HepG2 (cell line): ENCODE results near the gene CMIP. TPM values are rescaled to one million over a fixed set of nuclear protein-coding genes. Genes with fewer than 3 reads are reported as not detected.
A peak's percentile ranks its signal among the peaks of the same experiment; 100 is the strongest.

Source experiments
- ATAC-seq: fragments of 200-7000 bp; cut with Tn5 transposase; 3 replicates; pipeline ENCODE4 v1.9.1; 2020; ENCODE audit warnings: mild to moderate bottlenecking, moderate library complexity
- BruUV-seq: library from RNA; stranded (reverse); fragments of 400-500 nt; replicated peaks from 2 replicates; lab custom pipeline; 2021; lab: Mats Ljungman, UMichigan
- CTCF ChIA-PET: fragments of 300-600 bp; formaldehyde crosslinking; extraction: SDS; loops from one replicate; lab custom pipeline; 2021; ENCODE audit warnings: low total read pairs, inconsistent platforms, low intra/inter-chr PET ratio; lab: Yijun Ruan, JAX
- POLR2A ChIA-PET: fragments of 350-600 bp; sonication (Branson Sonifier 250); formaldehyde crosslinking; loops from one replicate; lab custom pipeline; 2020; ENCODE audit warnings: antibody characterized with exemption, inconsistent platforms; lab: Yijun Ruan, JAX
- DNase-seq: peaks from one replicate; pipeline ENCODE4 v3.0.0-alpha.2; 2015; ENCODE audit warnings: low spot score
- FAIRE-seq: peaks from 3 replicates; lab custom pipeline; 2011; peaks lifted over from hg19 to GRCh38; lab: Jason Lieb, UNC
- H2AFZ ChIP-seq: one replicate; pipeline ENCODE4 v1.6.1; 2011; ENCODE audit warnings: low read length, inconsistent platforms
- H3K27ac ChIP-seq: fragments of 300-600 bp; 3 replicates; pipeline ENCODE4 v1.8.0; 2011; ENCODE audit warnings: mixed run types, mild to moderate bottlenecking, mixed read lengths, low read length, inconsistent platforms; ENCODE audit not compliant: insufficient read depth; ENCODE audit errors: extremely low read length
- H3K27me3 ChIP-seq, 2 experiments: fragments of 200-600 bp in 1 of 2; 2 replicates in 1 of 2; 3 replicates in 1 of 2; pipeline versions ENCODE4 v1.6.0 to v1.8.0; 2011; ENCODE audit warnings: low read length in 2 of 2, mild to moderate bottlenecking in 2 of 2, moderate library complexity in 2 of 2, inconsistent platforms in 1 of 2; ENCODE audit not compliant: insufficient read depth in 2 of 2, control insufficient read depth in 1 of 2
- H3K36me3 ChIP-seq, 2 experiments: fragments of 200-600 bp in 1 of 2; replicated peaks in 1 of 2; 2 replicates in 1 of 2; 3 replicates in 1 of 2; pipeline versions ENCODE4 v1.5.1 to v1.8.0; 2011; ENCODE audit warnings: low read length in 2 of 2, inconsistent platforms in 1 of 2; ENCODE audit not compliant: insufficient read depth in 2 of 2, control insufficient read depth in 1 of 2
- H3K4me1 ChIP-seq: 2 replicates; pipeline ENCODE4 v1.5.1; 2012; ENCODE audit warnings: low read length, inconsistent platforms; ENCODE audit not compliant: insufficient read depth
- H3K4me2 ChIP-seq: 2 replicates; pipeline ENCODE4 v1.6.0; 2011; ENCODE audit warnings: low read depth, low read length, inconsistent platforms
- H3K4me3 ChIP-seq, 3 experiments: fragments of 200-600 bp in 1 of 3; sonication (generic), shearing (Covaris generic) in 1 of 3; replicated peaks in 1 of 3; 2 replicates each; pipeline ENCODE4 v1.5.1; 2011 to 2016; ENCODE audit warnings: low read length in 3 of 3, inconsistent platforms in 2 of 3, low read depth in 2 of 3, mild to moderate bottlenecking in 2 of 3, control low read depth in 1 of 3, mixed read lengths in 1 of 3; ENCODE audit not compliant: insufficient read depth in 1 of 3
- H3K79me2 ChIP-seq: one replicate; pipeline ENCODE4 v1.6.1; 2011; ENCODE audit warnings: low read length, inconsistent platforms; ENCODE audit not compliant: insufficient read depth
- H3K9ac ChIP-seq: 2 replicates; pipeline ENCODE4 v1.6.0; 2011; ENCODE audit warnings: mild to moderate bottlenecking, low read depth, low read length, inconsistent platforms; ENCODE audit not compliant: insufficient read depth
- H3K9me3 ChIP-seq: 2 replicates; pipeline ENCODE4 v1.5.1; 2012; ENCODE audit warnings: mild to moderate bottlenecking, low read length
- H4K20me1 ChIP-seq: 2 replicates; pipeline ENCODE4 v1.6.0; 2011; ENCODE audit warnings: inconsistent platforms, mild to moderate bottlenecking, low read length, moderate library complexity; ENCODE audit not compliant: insufficient read depth
- AGO2 ChIP-seq: fragments of 200-400 bp; formaldehyde crosslinking; optimal IDR thresholded peaks from 2 replicates; pipeline ENCODE3; 2017; ENCODE audit warnings: mild to moderate bottlenecking, low read depth, low read length, moderate library complexity
- HNRNPL ChIP-seq: fragments of 200-400 bp; formaldehyde crosslinking; IDR thresholded peaks from 2 replicates; pipeline ENCODE4 v1.6.1; 2017; ENCODE audit warnings: mild to moderate bottlenecking, low read depth, low read length
- SOX13 ChIP-seq, 3 experiments: fragments of 450-650 bp in 1 of 3; sonication (generic) in 1 of 3; formaldehyde crosslinking in 1 of 3; IDR thresholded peaks in 2 of 3; conservative IDR thresholded peaks in 1 of 3; 2 replicates each; pipeline versions ENCODE4 v1.5.0 to v1.6.1; 2016 to 2020; ENCODE audit warnings: antibody characterized with exemption in 1 of 3, mild to moderate bottlenecking in 1 of 3, missing compliant biosample characterization in 1 of 3, missing genetic modification reagents in 1 of 3, moderate library complexity in 1 of 3
- ZNF687 ChIP-seq: sonication (generic); formaldehyde crosslinking; IDR thresholded peaks from 2 replicates; pipeline ENCODE4 v1.5.1; 2020; ENCODE audit warnings: mild to moderate bottlenecking, missing genetic modification reagents, moderate library complexity
- WGBS: methylation state at CpG from one replicate; pipeline ENCODE4 v1.1.6; 2017; ENCODE audit warnings: low lambda C conversion rate; 5-methylcytosine and 5-hydroxymethylcytosine counted together
- in situ Hi-C: cut with HindIII; loops from 2 replicates; pipeline ENCODE4 v1.10.0; 2017; ENCODE audit warnings: low pct_unique_long_range_greater_than_20kb; ENCODE audit not compliant: extremely low pct_ligation_motif_present
- intact Hi-C: fragments of 100-400 bp; cut with micrococcal nuclease; formaldehyde crosslinking; loops from one replicate; pipeline ENCODE4 v1.10.0; 2022; ENCODE audit not compliant: unreplicated experiment
- polyA plus RNA-seq, 8 experiments: library from polyadenylated mRNA; depleted of rRNA in 3 of 8; stranded (reverse) in 7 of 8; unstranded in 1 of 8; fragments of >200 nt; fragmentation: Illumina TruSeq in 4 of 8; extraction: Trizol in 4 of 8; gene quantifications; 2 replicates each; pipeline versions ENCODE4 v1.2.1 to v1.2.3, GENCODE V29; 2011 to 2016; ENCODE audit warnings: low read depth in 4 of 8, missing spikeins in 1 of 8, mixed read lengths in 1 of 8; ENCODE audit not compliant: insufficient read depth in 1 of 8
- total RNA-seq, 5 experiments: library from RNA; depleted of rRNA; stranded (reverse); fragments of >200 nt; fragmentation: Illumina TruSeq; extraction: Trizol; gene quantifications; 2 replicates each; pipeline ENCODE4 v1.2.3, GENCODE V29; 2016; ENCODE audit warnings: low read depth in 1 of 5

The CMIP gene
- total and polyA plus RNA-seq, 2 of the 13 experiments (the other 11 are each of a cell fraction or from before 2014, with no cell fraction given) = 10.9 to 18.1 TPM

GRCh38 chr16:81496742-81497141, 52.1 kb downstream of the CMIP start:
- H3K79me2 ChIP-seq = peaks cover 94% of the 10 kb centered on the region
- intact Hi-C loops (no loop called here), in situ Hi-C loops (no loop called here)
- no peaks in the 10 kb centered on the region for H3K27me3 ChIP-seq
- no peak overlapping the region for H2AFZ ChIP-seq
- DNase-seq = no peak
- 97% methylated on average over 6 of the region's 6 CpGs for WGBS
- no peaks in the 10 kb centered on the region for H3K9me3 ChIP-seq
- FAIRE-seq = no peak
- POLR2A ChIA-PET = no interaction called here
- peak; percentile 46 for TF ChIP-seq AGO2
- peak; percentile 90 for TF ChIP-seq HNRNPL
- TF ChIP-seq SOX13 (IDR thresholded peaks at IDR 0.05) = no peak
- no peak for TF ChIP-seq SOX13 (CRISPR knock-in tag; conservative IDR thresholded peaks at IDR 0.05 in 1 of 2, IDR thresholded peaks at IDR 0.05 in 1 of 2)
- 0 out of 2 replicates have a peak, but pooled peaks have one; percentile 9 for TF ChIP-seq ZNF687 (CRISPR knock-in tag)
- H3K4me2 ChIP-seq = no peak overlapping the region
- peaks cover 18 to 53% of the 10 kb centered on the region in 2 experiments for H3K36me3 ChIP-seq
- CTCF ChIA-PET = no interaction called here
- peaks cover 87% of the 10 kb centered on the region for H4K20me1 ChIP-seq
- peaks cover 16% of the 10 kb centered on the region; the same call in 1 of the 2 replicates for H3K4me1 ChIP-seq
- no peak overlapping the region for H3K9ac ChIP-seq
- ATAC-seq = no peak
- BruUV-seq = no TSS peak
- no peak overlapping the region for H3K4me3 ChIP-seq
- no peak overlapping the region for H3K27ac ChIP-seq
